GM23248 (cell line): ENCODE results near the gene OR51Q1.

Source experiments
- EZH2 ChIP-seq: fragments of 200-600 bp; sonication (generic); IDR thresholded peaks from 2 replicates; pipeline ENCODE4 v1.6.1; 2018; ENCODE audit warnings: antibody characterized with exemption, mild to moderate bottlenecking; ENCODE audit not compliant: insufficient read depth, poor library complexity, severe bottlenecking
- EZH2phosphoT487 ChIP-seq: fragments of 200-600 bp; sonication (generic); IDR thresholded peaks from 2 replicates; pipeline ENCODE4 v1.6.1; 2018; ENCODE audit warnings: antibody characterized with exemption, moderate library complexity, mild to moderate bottlenecking, low read depth; ENCODE audit not compliant: insufficient read depth

DNA sequence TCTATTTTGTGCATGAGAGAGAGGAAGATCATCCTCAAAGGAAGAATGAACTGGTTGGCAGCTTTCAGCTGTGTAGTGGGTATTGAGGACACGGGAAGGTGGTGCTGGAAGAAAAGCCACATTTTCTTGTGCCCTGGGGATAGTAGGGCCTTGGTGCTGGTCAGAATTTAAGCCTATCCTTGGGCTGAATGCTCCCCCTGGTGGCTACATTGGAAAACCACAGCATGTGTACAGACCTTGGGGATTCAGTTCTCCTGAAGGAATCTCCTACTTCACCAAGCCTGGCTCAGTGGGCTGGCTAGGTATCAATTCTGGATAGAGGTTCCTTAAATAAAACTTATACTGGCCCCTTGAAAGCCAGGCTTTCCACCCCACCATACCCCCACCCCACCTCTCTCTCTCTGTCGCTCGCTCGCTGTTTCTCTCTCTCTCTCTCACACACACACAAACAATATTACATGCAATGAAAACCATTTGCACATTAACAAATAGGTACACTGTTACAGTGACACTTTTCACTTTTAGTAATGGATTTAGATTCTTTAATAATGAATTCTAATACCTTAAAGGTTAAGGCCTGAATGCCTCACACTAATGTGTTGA is 41.1 kb upstream of the OR51Q1 start:
- TF ChIP-seq EZH2phosphoT487 (no peak), EZH2 (no peak)
